ENCODE measurements around the gene USP46.

The USP46 gene

GRCh38 chr4:52659001-52659721 lies at the start of gene USP46:
Gene USP46 (minus strand): TSS chr4:52659301. CDS start chr4:52659150, 151 bp downstream.
- Mint-ChIP-seq H3K27ac (peak within 1 kb of the TSS; percentile 36), H3K9me3 (no peaks in the 10 kb centered on the region), H3K27me3 (peaks cover 7% of the 10 kb centered on the region), H3K4me1 (peaks cover 10% of the 10 kb centered on the region), H3K36me3 (peaks cover 3% of the 10 kb centered on the region), H3K4me3 (peak within 1 kb of the TSS; percentile 88)

GRCh38 chr4:52704661-52705060 lies 45.6 kb upstream of the USP46 start:
- Mint-ChIP-seq H3K4me1 (no peaks in the 10 kb centered on the region), H3K27ac (no peak overlapping the region), H3K4me3 (no peak overlapping the region), H3K27me3 (peaks cover 2% of the 10 kb centered on the region), H3K9me3 (no peaks in the 10 kb centered on the region), H3K36me3 (no peaks in the 10 kb centered on the region)

- Mint-ChIP-seq H3K4me3 (no peak overlapping the region), H3K4me1 (no peaks in the 10 kb centered on the region), H3K27me3 (peaks cover 2% of the 10 kb centered on the region), H3K27ac (no peak overlapping the region), H3K36me3 (no peaks in the 10 kb centered on the region), H3K9me3 (no peaks in the 10 kb centered on the region)
Measured at GRCh38 chr4:52704133-52704532, 45.0 kb upstream of the USP46 start.

GRCh38 chr4:52701207-52701606 lies 42.1 kb upstream of the USP46 start:
- Mint-ChIP-seq H3K36me3 (no peaks in the 10 kb centered on the region), H3K9me3 (no peaks in the 10 kb centered on the region), H3K4me1 (no peaks in the 10 kb centered on the region), H3K27ac (no peak overlapping the region), H3K4me3 (no peak overlapping the region), H3K27me3 (peaks cover 5% of the 10 kb centered on the region)

- Mint-ChIP-seq H3K4me3 (no peak overlapping the region), H3K9me3 (peaks cover 7% of the 10 kb centered on the region), H3K27ac (no peak overlapping the region), H3K27me3 (peaks cover 12% of the 10 kb centered on the region), H3K4me1 (no peaks in the 10 kb centered on the region), H3K36me3 (peaks cover 15% of the 10 kb centered on the region)
Measured at GRCh38 chr4:52694936-52695335, 35.8 kb upstream of the USP46 start.

- peaks cover 15% of the 10 kb centered on the region for H3K36me3 Mint-ChIP-seq
- H3K4me3 Mint-ChIP-seq, result no peak overlapping the region
- H3K27ac Mint-ChIP-seq, result no peak overlapping the region
- H3K27me3 Mint-ChIP-seq, result peaks cover 12% of the 10 kb centered on the region
- H3K4me1 Mint-ChIP-seq, result no peaks in the 10 kb centered on the region
- peaks cover 7% of the 10 kb centered on the region for H3K9me3 Mint-ChIP-seq
Measured at GRCh38 chr4:52693492-52693891, 34.4 kb upstream of the USP46 start.

GRCh38 chr4:52689096-52689495 lies 30.0 kb upstream of the USP46 start:
- no peak overlapping the region for H3K27ac Mint-ChIP-seq
- no peaks in the 10 kb centered on the region for H3K4me1 Mint-ChIP-seq
- H3K36me3 Mint-ChIP-seq, result peaks cover 13% of the 10 kb centered on the region
- peaks cover 7% of the 10 kb centered on the region for H3K9me3 Mint-ChIP-seq
- H3K4me3 Mint-ChIP-seq, result no peak overlapping the region
- H3K27me3 Mint-ChIP-seq, result peaks cover 7% of the 10 kb centered on the region

- Mint-ChIP-seq H3K4me1 (no peaks in the 10 kb centered on the region), H3K4me3 (no peak overlapping the region), H3K36me3 (peaks cover 8% of the 10 kb centered on the region), H3K27me3 (peaks cover 4% of the 10 kb centered on the region), H3K27ac (no peak overlapping the region), H3K9me3 (peaks cover 7% of the 10 kb centered on the region)
Measured at GRCh38 chr4:52687696-52688095, 28.6 kb upstream of the USP46 start.

GRCh38 chr4:52685316-52685715 lies 26.2 kb upstream of the USP46 start:
- H3K9me3 Mint-ChIP-seq, result no peaks in the 10 kb centered on the region
- no peaks in the 10 kb centered on the region for H3K4me1 Mint-ChIP-seq
- H3K36me3 Mint-ChIP-seq, result no peaks in the 10 kb centered on the region
- no peak overlapping the region for H3K4me3 Mint-ChIP-seq
- no peaks in the 10 kb centered on the region for H3K27me3 Mint-ChIP-seq
- H3K27ac Mint-ChIP-seq, result no peak overlapping the region

GRCh38 chr4:52684896-52685295 lies 25.8 kb upstream of the USP46 start:
- no peak overlapping the region for H3K27ac Mint-ChIP-seq
- H3K27me3 Mint-ChIP-seq, result no peaks in the 10 kb centered on the region
- no peaks in the 10 kb centered on the region for H3K9me3 Mint-ChIP-seq
- H3K4me3 Mint-ChIP-seq, result no peak overlapping the region
- no peaks in the 10 kb centered on the region for H3K36me3 Mint-ChIP-seq
- no peaks in the 10 kb centered on the region for H3K4me1 Mint-ChIP-seq

GRCh38 chr4:52680381-52680780 lies 21.3 kb upstream of the USP46 start:
- no peak overlapping the region for H3K4me3 Mint-ChIP-seq
- no peaks in the 10 kb centered on the region for H3K36me3 Mint-ChIP-seq
- H3K4me1 Mint-ChIP-seq, result no peaks in the 10 kb centered on the region
- peaks cover 2% of the 10 kb centered on the region for H3K27me3 Mint-ChIP-seq
- no peak overlapping the region for H3K27ac Mint-ChIP-seq
- no peaks in the 10 kb centered on the region for H3K9me3 Mint-ChIP-seq

- Mint-ChIP-seq H3K27ac (no peak overlapping the region), H3K27me3 (peaks cover 4% of the 10 kb centered on the region), H3K9me3 (no peaks in the 10 kb centered on the region), H3K4me1 (no peaks in the 10 kb centered on the region), H3K36me3 (peaks cover 2% of the 10 kb centered on the region), H3K4me3 (no peak overlapping the region)
Measured at GRCh38 chr4:52676536-52676935, 17.4 kb upstream of the USP46 start.

- H3K9me3 Mint-ChIP-seq, result no peaks in the 10 kb centered on the region
- no peaks in the 10 kb centered on the region for H3K4me1 Mint-ChIP-seq
- H3K4me3 Mint-ChIP-seq, result no peak overlapping the region
- peaks cover 2% of the 10 kb centered on the region for H3K36me3 Mint-ChIP-seq
- H3K27ac Mint-ChIP-seq, result no peak overlapping the region
- H3K27me3 Mint-ChIP-seq, result peaks cover 4% of the 10 kb centered on the region
Measured at GRCh38 chr4:52675111-52675510, 16.0 kb upstream of the USP46 start.

GRCh38 chr4:52670739-52671138 lies 11.6 kb upstream of the USP46 start:
- Mint-ChIP-seq H3K9me3 (no peaks in the 10 kb centered on the region), H3K27me3 (peaks cover 15% of the 10 kb centered on the region), H3K27ac (no peak overlapping the region), H3K4me3 (no peak overlapping the region), H3K36me3 (peaks cover 2% of the 10 kb centered on the region), H3K4me1 (no peaks in the 10 kb centered on the region)

GRCh38 chr4:52670121-52670520 lies 11.0 kb upstream of the USP46 start:
- Mint-ChIP-seq H3K4me3 (no peak overlapping the region), H3K4me1 (no peaks in the 10 kb centered on the region), H3K27me3 (peaks cover 18% of the 10 kb centered on the region), H3K36me3 (peaks cover 2% of the 10 kb centered on the region), H3K9me3 (no peaks in the 10 kb centered on the region), H3K27ac (no peak overlapping the region)

- no peaks in the 10 kb centered on the region for H3K4me1 Mint-ChIP-seq
- H3K9me3 Mint-ChIP-seq, result no peaks in the 10 kb centered on the region
- H3K27ac Mint-ChIP-seq, result no peak overlapping the region
- peaks cover 19% of the 10 kb centered on the region for H3K27me3 Mint-ChIP-seq
- H3K4me3 Mint-ChIP-seq, result no peak overlapping the region
- H3K36me3 Mint-ChIP-seq, result peaks cover 3% of the 10 kb centered on the region
Measured at GRCh38 chr4:52665592-52665991, 6.5 kb upstream of the USP46 start.

GRCh38 chr4:52664479-52664878 lies 5.4 kb upstream of the USP46 start:
- peaks cover 23% of the 10 kb centered on the region for H3K27me3 Mint-ChIP-seq
- H3K9me3 Mint-ChIP-seq, result no peaks in the 10 kb centered on the region
- H3K4me3 Mint-ChIP-seq, result no peak overlapping the region
- H3K27ac Mint-ChIP-seq, result no peak overlapping the region
- peaks cover 4% of the 10 kb centered on the region for H3K4me1 Mint-ChIP-seq
- peaks cover 3% of the 10 kb centered on the region for H3K36me3 Mint-ChIP-seq

Data from activated naive CD4-positive, alpha-beta T cell treated with anti-CD3 and anti-CD28 coated beads, Interleukin-2, amount 50 U/mL, for 24 hours (primary cell).